GM21381 (cell line): ENCODE results near the gene OOSP1.
"Not testable (repeated sequence)": the region's sequence is repeated elsewhere in the genome, so short reads cannot be mapped to it uniquely, and the experiment has no call there.

ENCODE experiments used
- ATAC-seq: cut with Tn5 transposase; IDR thresholded peaks from one replicate; pipeline ENCODE4 v1.9.1; 2021; ENCODE audit warnings: mild to moderate bottlenecking, moderate library complexity; ENCODE audit not compliant: unreplicated experiment

Gene OOSP1

GRCh38 chr11:59938132-59938531, at the start of gene OOSP1:
Gene OOSP1 (plus strand): TSS chr11:59938432. CDS start chr11:59938455, 23 bp downstream.
- ATAC-seq: no peak

- no peak for ATAC-seq
Observed at GRCh38 chr11:59891781-59892181, 46.5 kb upstream of the OOSP1 start.

DNA sequence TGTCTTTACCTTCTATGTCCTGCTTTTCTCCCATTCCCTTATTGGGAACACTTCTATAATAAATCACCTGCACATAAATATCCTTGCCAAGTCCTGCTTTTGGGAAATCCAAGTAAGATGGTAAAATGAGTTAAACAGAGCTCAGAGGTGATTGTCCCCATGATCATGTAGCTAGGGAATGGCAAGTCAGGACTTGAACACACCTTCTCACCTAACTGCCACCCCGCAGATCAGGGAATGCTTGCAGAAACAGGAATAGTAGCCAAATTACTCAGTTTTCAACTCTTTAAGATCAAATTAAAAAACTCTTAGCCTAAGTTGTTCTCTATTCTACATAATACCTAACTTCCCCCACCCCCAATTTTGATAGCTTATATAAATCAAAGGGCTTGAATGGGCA, 43.6 kb upstream of the OOSP1 start:
- no peak for ATAC-seq

DNA sequence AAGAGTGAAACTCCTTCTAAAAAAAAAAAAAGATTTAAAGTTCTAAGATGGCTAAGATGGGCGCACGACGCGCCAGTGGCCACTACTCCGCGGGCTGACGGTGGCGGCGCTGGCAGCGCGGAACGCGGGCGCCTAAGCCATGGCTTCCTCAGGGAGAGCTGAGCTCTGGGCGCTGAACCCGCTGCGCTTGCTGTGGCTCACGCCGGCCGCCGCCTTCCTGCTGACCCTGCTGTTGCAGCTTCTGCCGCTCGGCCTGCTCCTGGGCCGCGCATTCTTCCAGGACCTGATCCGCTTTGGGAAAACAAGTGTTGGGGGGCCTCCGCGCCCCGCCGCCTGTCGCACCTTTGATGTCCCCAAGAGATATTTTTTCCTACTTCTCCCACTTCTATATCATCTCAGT, 40.2 kb upstream of the OOSP1 start:
- ATAC-seq: no peak

GRCh38 chr11:59898650-59899049, 39.6 kb upstream of the OOSP1 start:
- no peak for ATAC-seq

GRCh38 chr11:59899532-59899931, 38.7 kb upstream of the OOSP1 start:
- ATAC-seq: no peak

DNA sequence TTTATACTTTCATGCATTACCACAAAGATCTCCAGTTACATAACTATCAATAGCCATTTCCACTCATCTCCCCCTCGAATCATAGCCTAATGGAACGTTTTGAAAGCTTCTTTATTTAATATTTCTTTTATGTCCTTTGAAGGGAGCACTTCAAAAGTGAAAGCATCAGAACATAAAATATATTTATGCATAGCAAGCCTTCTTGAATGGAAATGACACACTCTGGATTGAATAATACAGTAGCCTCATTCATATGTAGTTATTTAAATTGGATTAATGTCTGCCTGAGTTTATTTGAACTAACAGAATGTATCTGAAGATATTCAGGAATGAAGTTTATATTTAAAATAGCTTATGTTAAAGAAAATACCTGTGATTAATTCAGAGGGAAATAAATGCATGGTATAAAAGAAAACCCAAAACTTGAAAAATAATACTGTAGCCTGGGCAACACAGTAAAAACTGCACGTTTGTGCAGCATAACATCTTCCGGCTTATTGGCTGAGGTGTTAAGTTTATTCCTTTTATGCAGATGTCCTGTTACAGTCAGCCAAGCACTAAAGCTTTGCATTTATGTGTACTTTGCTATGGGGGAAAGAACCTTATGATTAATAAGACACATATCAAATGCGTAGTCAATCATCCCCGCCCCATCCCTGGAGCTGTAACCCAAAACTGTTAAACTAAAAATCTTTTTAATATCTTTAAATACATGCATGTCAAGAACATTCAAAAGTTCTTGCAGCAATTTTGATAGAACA, 37.7 kb upstream of the OOSP1 start:
- no peak for ATAC-seq

DNA sequence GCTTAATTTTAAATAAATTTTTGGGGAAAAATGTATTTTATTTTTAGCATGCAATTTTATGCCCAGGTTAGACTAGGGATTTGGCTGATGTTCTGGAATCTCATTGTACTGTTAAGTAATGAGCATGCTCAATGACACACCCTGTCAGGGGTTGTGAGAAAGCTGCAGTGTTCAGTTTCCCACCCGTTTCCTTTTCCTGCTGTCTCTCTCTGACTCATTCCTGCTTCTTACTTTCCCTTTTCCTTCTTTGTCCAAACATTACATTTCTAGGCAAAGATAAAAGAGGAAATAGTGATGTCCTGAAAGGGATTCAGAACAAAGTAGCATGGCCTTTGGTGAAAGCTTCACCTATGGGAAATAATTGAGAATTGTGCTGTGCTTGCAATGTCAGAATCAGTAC, 36.9 kb upstream of the OOSP1 start:
- no peak for ATAC-seq

- not testable (repeated sequence) for ATAC-seq
Observed at GRCh38 chr11:59903569-59903968, 34.7 kb upstream of the OOSP1 start.

DNA sequence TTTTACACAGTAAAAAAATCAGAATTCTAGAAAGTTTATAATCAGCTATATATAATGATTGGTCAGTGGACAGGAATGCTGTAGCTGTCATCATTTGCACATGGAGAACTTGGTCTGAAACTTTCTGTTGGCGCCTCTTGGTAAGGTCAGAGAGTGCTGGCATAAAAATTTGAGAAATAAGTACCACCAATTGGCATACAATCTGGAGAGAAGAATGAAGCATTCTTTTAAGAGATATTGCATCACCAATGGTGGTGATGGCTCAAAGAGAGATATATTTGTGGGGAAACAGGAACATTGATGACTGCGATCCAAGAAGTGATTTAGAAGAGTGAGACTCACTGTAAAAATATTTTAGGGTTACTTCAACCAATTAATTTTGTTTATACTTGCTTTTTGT, 19.8 kb upstream of the OOSP1 start:
- ATAC-seq: no peak

- ATAC-seq: no peak
Observed at GRCh38 chr11:59918987-59919589, 19.1 kb upstream of the OOSP1 start.

- no peak for ATAC-seq
Observed at GRCh38 chr11:59923813-59924212, 14.4 kb upstream of the OOSP1 start.

- no peak for ATAC-seq
Observed at GRCh38 chr11:59931688-59932087, 6.5 kb upstream of the OOSP1 start.

DNA sequence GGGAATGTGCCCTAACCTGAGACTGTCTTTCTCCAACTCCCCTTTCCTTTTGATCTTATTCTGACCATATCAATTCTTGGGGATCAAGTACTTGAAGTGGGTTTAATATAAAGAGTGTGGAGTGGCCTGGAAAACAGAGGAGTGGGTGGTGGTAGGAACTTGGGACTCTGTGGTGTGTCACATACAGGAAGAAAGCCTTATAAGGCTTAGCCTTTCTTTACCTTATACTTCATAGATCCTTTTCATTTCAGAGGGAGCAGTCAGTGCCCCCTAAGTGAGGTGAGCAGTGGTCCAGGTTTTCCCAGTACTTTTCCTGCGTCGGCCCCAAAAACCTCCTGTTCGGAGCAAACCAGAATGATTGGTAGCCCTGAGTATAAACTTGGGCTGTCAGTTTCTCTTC, 486 bp downstream of the OOSP1 start:
- no peak for ATAC-seq

GRCh38 chr11:59939482-59939881, 1.2 kb downstream of the OOSP1 start:
- no peak for ATAC-seq

DNA sequence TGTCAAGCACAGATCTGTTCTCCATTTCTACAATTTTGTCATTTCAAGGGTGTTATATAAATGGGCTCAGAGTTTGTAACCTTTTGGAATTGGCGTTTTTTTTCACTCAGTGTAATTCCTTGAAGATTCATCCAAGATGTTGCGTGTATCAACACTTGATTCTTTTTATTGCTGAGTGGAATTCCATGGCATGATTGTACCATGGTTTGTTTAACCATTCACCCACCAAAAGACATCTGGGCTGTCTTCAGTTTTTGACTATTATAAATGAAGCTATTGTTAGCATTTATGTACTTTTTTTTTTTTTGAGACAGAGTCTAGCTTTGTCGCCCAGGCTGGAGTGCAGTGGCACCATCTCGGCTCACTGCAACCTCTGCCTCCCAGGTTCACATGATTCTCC, 2.9 kb downstream of the OOSP1 start:
- ATAC-seq: no peak

- no peak for ATAC-seq
Observed at GRCh38 chr11:59943997-59944714, 5.9 kb downstream of the OOSP1 start.

- no peak for ATAC-seq
Observed at GRCh38 chr11:59944720-59945119, 6.5 kb downstream of the OOSP1 start.

DNA sequence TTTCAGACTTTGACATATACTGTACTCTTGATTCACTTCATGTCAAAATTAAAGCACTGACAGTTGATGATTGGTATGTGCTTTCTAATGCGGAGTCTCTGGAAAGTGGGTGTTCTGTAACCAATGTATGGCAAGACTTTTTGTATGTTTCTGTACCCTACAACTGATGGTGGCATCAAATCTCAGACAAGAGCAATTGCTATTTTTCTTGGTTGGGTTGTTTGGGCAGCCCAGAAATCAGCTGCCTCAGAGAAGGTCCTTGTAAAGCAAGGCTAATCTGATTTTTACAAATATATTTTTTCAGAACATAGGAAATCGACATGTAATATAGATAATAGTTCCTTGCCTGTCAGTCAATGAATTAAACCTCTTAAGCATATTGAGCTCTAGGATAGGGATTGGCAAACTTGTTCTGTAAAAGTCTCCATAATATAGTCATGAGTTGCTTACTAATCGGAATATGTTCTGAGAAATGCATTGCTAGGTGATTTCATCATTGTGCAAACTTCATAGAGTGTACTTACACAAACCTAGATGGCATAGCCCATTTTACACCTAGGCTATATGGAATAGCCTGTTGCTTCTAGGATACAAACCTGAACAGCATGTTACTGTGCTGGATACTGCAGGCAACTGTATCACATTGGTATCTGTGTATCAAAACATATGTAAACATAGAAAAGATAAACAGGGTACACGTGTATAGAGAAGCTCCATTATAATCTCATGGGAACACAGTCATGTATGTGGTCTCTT, 15.4 kb downstream of the OOSP1 start:
- ATAC-seq: no peak

GRCh38 chr11:59954219-59954847, 16.1 kb downstream of the OOSP1 start:
- ATAC-seq: no peak

DNA sequence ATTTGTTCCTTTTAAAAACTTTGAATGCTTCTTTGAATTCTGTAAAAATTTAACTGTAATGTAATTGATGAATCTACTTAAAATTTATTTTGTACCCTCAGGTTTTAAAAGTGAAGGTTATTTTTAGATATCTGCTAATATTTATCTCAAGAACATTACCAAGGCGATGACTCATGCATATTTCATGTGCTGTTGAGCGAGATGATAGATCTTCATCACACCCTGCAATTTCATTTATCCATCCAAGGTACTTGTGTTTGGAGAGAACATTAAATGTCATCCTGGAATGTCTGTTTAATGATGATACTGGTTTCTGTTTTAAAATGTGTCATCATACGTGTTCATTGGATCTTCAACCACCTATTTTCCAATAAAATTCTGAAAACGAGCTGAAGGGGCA, 18.9 kb downstream of the OOSP1 start:
- ATAC-seq: no peak
